PC-9 (cell line): ENCODE results near the gene KDM3B. TPM values are rescaled to one million over a fixed set of nuclear protein-coding genes. Genes with fewer than 3 reads are reported as not detected.

Experiments
- BruUV-seq: library from RNA; stranded (reverse); fragments of 400-500 nt; replicated peaks from 2 replicates; lab custom pipeline; 2021; lab: Mats Ljungman, UMichigan
- CTCF ChIA-PET: fragments of 300-600 bp; sonication (Branson Sonifier 250); formaldehyde crosslinking; loops from one replicate; lab custom pipeline; 2022; ENCODE audit warnings: antibody characterized with exemption; lab: Charles Lee
- POLR2A ChIA-PET: fragments of 300-600 bp; sonication (Branson Sonifier 250); formaldehyde crosslinking; loops from one replicate; lab custom pipeline; 2022; ENCODE audit warnings: antibody characterized with exemption; ENCODE audit not compliant: unreplicated experiment; lab: Charles Lee
- DNase-seq, 2 experiments: peaks; one replicate each; pipeline versions ENCODE4 v3.0.0 to v3.0.0-alpha.2; 2015 to 2022; ENCODE audit warnings: mixed read lengths in 1 of 2
- H2AFZ ChIP-seq: fragments of 200-600 bp; sonication (generic); 2 replicates; pipeline ENCODE4 v1.8.1; 2017; ENCODE audit warnings: antibody characterized with exemption
- H3F3A ChIP-seq: fragments of 200-600 bp; sonication (generic); 2 replicates; pipeline ENCODE4 v1.8.1; 2017; ENCODE audit warnings: antibody characterized with exemption, mild to moderate bottlenecking, low read depth; ENCODE audit not compliant: insufficient read depth
- H3K27ac ChIP-seq: fragments of 200-600 bp; sonication (generic); 2 replicates; pipeline ENCODE4 v1.6.1; 2016; ENCODE audit warnings: mixed run types
- H3K27me3 ChIP-seq: fragments of 200-600 bp; sonication (generic); 2 replicates; pipeline ENCODE4 v1.6.1; 2016; ENCODE audit warnings: low read depth, mixed run types; ENCODE audit not compliant: insufficient read depth
- H3K36me3 ChIP-seq: fragments of 200-600 bp; sonication (generic); 2 replicates; pipeline ENCODE4 v1.6.1; 2016; ENCODE audit warnings: low read depth, mixed run types
- H3K4me1 ChIP-seq: fragments of 200-600 bp; sonication (generic); replicated peaks from 2 replicates; pipeline ENCODE4 v1.6.1; 2016; ENCODE audit warnings: mixed run types; ENCODE audit not compliant: insufficient read depth
- H3K4me2 ChIP-seq: fragments of 200-600 bp; sonication (generic); 2 replicates; pipeline ENCODE4 v1.6.1; 2017; ENCODE audit warnings: mixed run types
- H3K4me3 ChIP-seq: fragments of 200-600 bp; sonication (generic); 2 replicates; pipeline ENCODE4 v1.6.1; 2016; ENCODE audit warnings: mixed run types
- H3K79me2 ChIP-seq: fragments of 200-600 bp; sonication (generic); 2 replicates; pipeline ENCODE4 v1.6.1; 2017; ENCODE audit warnings: low read depth, mixed run types
- H3K9me2 ChIP-seq: fragments of 200-600 bp; sonication (generic); 2 replicates; pipeline ENCODE4 v1.8.1; 2017; ENCODE audit warnings: mild to moderate bottlenecking; ENCODE audit not compliant: insufficient read depth
- H3K9me3 ChIP-seq: fragments of 200-600 bp; sonication (generic); 2 replicates; pipeline ENCODE4 v1.8.1; 2016; ENCODE audit warnings: low read depth; ENCODE audit not compliant: insufficient read depth
- H4K20me1 ChIP-seq: fragments of 200-600 bp; sonication (generic); 2 replicates; pipeline ENCODE4 v1.8.1; 2017; ENCODE audit not compliant: insufficient read depth
- CTCF ChIP-seq: fragments of 200-600 bp; sonication (generic); conservative IDR thresholded peaks from 2 replicates; pipeline ENCODE4 v1.6.1; 2017; ENCODE audit warnings: mixed run types, antibody characterized with exemption, mild to moderate bottlenecking, moderate library complexity
- EZH2 ChIP-seq: fragments of 200-600 bp; sonication (generic); IDR thresholded peaks from 2 replicates; pipeline ENCODE4 v1.8.0; 2017; ENCODE audit warnings: antibody characterized with exemption, low read depth
- intact Hi-C: fragments of 100-400 bp; cut with micrococcal nuclease; formaldehyde crosslinking; loops from one replicate; pipeline ENCODE4 v1.10.0; 2022; ENCODE audit not compliant: unreplicated experiment
- total RNA-seq: library from RNA; stranded (reverse); gene quantifications from 2 replicates; pipeline ENCODE4 v1.2.3, GENCODE V29; 2021

The KDM3B gene
- total RNA-seq, 1 experiment from 2014 or later = 76.7 TPM

GRCh38 chr5:138468966-138469539, 116.6 kb downstream of the KDM3B start:
- H3K27ac ChIP-seq = no peak overlapping the region
- no peaks in the 10 kb centered on the region for H3K4me1 ChIP-seq
- no peaks in the 10 kb centered on the region for H3K27me3 ChIP-seq
- no peak overlapping the region for H2AFZ ChIP-seq
- no peaks in the 10 kb centered on the region for H3K79me2 ChIP-seq
- H3K4me2 ChIP-seq = no peak overlapping the region
- no TSS peak for BruUV-seq
- H3F3A ChIP-seq = no peaks in the 10 kb centered on the region
- DNase-seq = no peak
- no peaks in the 10 kb centered on the region for H3K9me2 ChIP-seq
- ChIA-PET POLR2A (interaction anchor here (0.6 kb wide), 2 partner anchors 78 to 825 kb away, joined by 3 to 6 read pairs; no protein-coding TSS in a partner anchor), CTCF (no interaction called here)
- H3K36me3 ChIP-seq = no peaks in the 10 kb centered on the region
- H3K4me3 ChIP-seq = no peak overlapping the region
- H3K9me3 ChIP-seq = no peaks in the 10 kb centered on the region
- intact Hi-C loops = no loop called here
- peaks cover 18% of the 10 kb centered on the region for H4K20me1 ChIP-seq
- no peak for TF ChIP-seq CTCF
- no peak for TF ChIP-seq EZH2

- H2AFZ ChIP-seq = no peak overlapping the region
- intact Hi-C loops = no loop called here
- no peaks in the 10 kb centered on the region for H3K36me3 ChIP-seq
- no TSS peak for BruUV-seq
- H3F3A ChIP-seq = no peaks in the 10 kb centered on the region
- ChIA-PET POLR2A (interaction anchor here (0.6 to 0.7 kb wide), 3 partner anchors 34 to 83 kb away, joined by 3 to 6 read pairs (median 4); no protein-coding TSS in a partner anchor), CTCF (no interaction called here)
- no peak overlapping the region for H3K4me2 ChIP-seq
- peaks cover 18% of the 10 kb centered on the region for H4K20me1 ChIP-seq
- H3K9me3 ChIP-seq = no peaks in the 10 kb centered on the region
- no peaks in the 10 kb centered on the region for H3K27me3 ChIP-seq
- H3K9me2 ChIP-seq = no peaks in the 10 kb centered on the region
- TF ChIP-seq CTCF = no peak
- TF ChIP-seq EZH2 = no peak
- no peaks in the 10 kb centered on the region for H3K79me2 ChIP-seq
- H3K27ac ChIP-seq = no peak overlapping the region
- H3K4me3 ChIP-seq = no peak overlapping the region
- DNase-seq = peak; percentile 50 to 51
- H3K4me1 ChIP-seq = no peaks in the 10 kb centered on the region
These were observed 117.2 kb downstream of the KDM3B start for GRCh38 chr5:138469540-138470321.

- H3K79me2 ChIP-seq = no peaks in the 10 kb centered on the region
- intact Hi-C loops = no loop called here
- H3K36me3 ChIP-seq = no peaks in the 10 kb centered on the region
- CTCF ChIA-PET = no interaction called here
- no peaks in the 10 kb centered on the region for H3K9me3 ChIP-seq
- no peak overlapping the region for H2AFZ ChIP-seq
- BruUV-seq = no TSS peak
- no peak overlapping the region for H3K27ac ChIP-seq
- H3K9me2 ChIP-seq = no peaks in the 10 kb centered on the region
- no peaks in the 10 kb centered on the region for H3F3A ChIP-seq
- no peaks in the 10 kb centered on the region for H3K4me1 ChIP-seq
- POLR2A ChIA-PET = interaction anchor here (0.6 to 0.7 kb wide), 2 partner anchors 33 to 83 kb away, joined by 4 to 6 read pairs; no protein-coding TSS in a partner anchor
- TF ChIP-seq CTCF (no peak), EZH2 (no peak)
- peak; percentile 33 to 38 for DNase-seq
- peaks cover 18% of the 10 kb centered on the region for H4K20me1 ChIP-seq
- H3K4me3 ChIP-seq = no peak overlapping the region
- no peaks in the 10 kb centered on the region for H3K27me3 ChIP-seq
- no peak overlapping the region for H3K4me2 ChIP-seq
These were observed 118.0 kb downstream of the KDM3B start for GRCh38 chr5:138470322-138471051.
